Stimulated activated CD8-positive, alpha-beta memory T cell treated with anti-CD3 and anti-CD28 coated beads, Interleukin-12 subunit alpha, Interleukin-12 subunit beta, amount 100 ng/mL, for 24 hours (primary cell): ENCODE data around the gene UBE2U.

Source experiments
- DNase-seq: peaks from one replicate; pipeline ENCODE4 v3.0.0-alpha.2; 2020; ENCODE audit errors: extremely low read depth

Gene UBE2U

GRCh38 chr1:64292399-64292798 lies 89.0 kb downstream of the UBE2U start:
- DNase-seq, result no peak

GRCh38 chr1:64293820-64294219 lies 90.4 kb downstream of the UBE2U start:
- no peak for DNase-seq

GRCh38 chr1:64295136-64295535 lies 91.7 kb downstream of the UBE2U start:
- DNase-seq, result no peak

- no peak for DNase-seq
These were observed 92.1 kb downstream of the UBE2U start for GRCh38 chr1:64295561-64295960.

- no peak for DNase-seq
These were observed 93.0 kb downstream of the UBE2U start for GRCh38 chr1:64296459-64296858.

GRCh38 chr1:64302194-64302593 lies 98.8 kb downstream of the UBE2U start:
- DNase-seq, result no peak

GRCh38 chr1:64302971-64303370 lies 99.5 kb downstream of the UBE2U start:
- DNase-seq, result no peak

- no peak for DNase-seq
These were observed 101.4 kb downstream of the UBE2U start for GRCh38 chr1:64304823-64305222.

GRCh38 chr1:64308866-64309265 lies 105.4 kb downstream of the UBE2U start:
- no peak for DNase-seq

- no peak for DNase-seq
These were observed 106.0 kb downstream of the UBE2U start for GRCh38 chr1:64309431-64309831.

GRCh38 chr1:64310760-64311159 lies 107.3 kb downstream of the UBE2U start:
- DNase-seq, result no peak

GRCh38 chr1:64312431-64312830 lies 109.0 kb downstream of the UBE2U start:
- DNase-seq, result no peak

GRCh38 chr1:64315402-64315801 lies 112.0 kb downstream of the UBE2U start:
- no peak for DNase-seq
